Measurements from ENCODE around the gene CDK14.

Gene CDK14

DNA sequence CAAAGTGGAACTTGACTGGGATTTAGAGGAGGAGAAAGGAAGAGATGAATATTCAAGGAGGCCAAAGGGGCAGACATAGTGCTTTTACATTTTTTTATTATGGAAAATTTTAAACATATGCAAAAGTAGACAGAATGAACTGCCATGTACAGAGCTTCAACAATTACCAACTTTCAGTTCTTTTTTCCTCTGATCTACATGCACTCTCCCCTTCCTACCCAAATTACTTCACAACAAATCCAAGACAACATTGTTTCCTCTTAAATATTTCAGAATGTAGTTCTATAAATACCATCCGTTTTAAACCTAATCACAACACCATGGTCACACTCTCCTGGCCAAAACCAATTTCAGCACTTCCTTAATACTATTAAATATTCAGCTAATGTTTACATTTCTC lies 584.6 kb downstream of the CDK14 start:
- TF ChIP-seq POLR2A (IDR thresholded peaks at IDR 0.05; ENCODE audit: low read depth, low read length) (no peak), POLR2AphosphoS5 (IDR thresholded peaks at IDR 0.05; ENCODE audit: low read depth, low read length) (no peak), TAF1 (IDR thresholded peaks at IDR 0.05; ENCODE audit: borderline replicate concordance, low read depth, low read length) (no peak)
- DNase-seq (ENCODE audit: insufficient read length) (no peak), FAIRE-seq (no peak)

DNA sequence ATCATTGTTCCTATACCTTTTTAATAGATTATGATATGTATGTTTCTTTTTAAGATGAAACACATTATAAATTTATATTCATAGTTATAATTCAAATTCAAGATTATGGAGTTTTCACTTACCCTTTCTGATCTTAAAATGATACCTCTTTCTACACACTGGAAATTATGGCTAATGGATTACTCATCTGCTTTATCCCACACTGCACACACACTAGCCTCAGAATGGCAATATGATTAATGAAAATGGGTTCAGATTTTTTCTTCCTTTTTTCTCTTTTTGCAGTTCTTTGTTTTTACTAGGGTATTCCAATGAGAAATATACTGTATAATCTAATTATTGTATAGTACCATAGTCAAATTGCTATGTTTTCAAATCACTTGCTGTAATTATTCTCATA lies 585.8 kb downstream of the CDK14 start:
- FAIRE-seq (no peak), DNase-seq (ENCODE audit: insufficient read length) (no peak)
- TF ChIP-seq TAF1 (IDR thresholded peaks at IDR 0.05; ENCODE audit: borderline replicate concordance, low read depth, low read length) (no peak), POLR2A (IDR thresholded peaks at IDR 0.05; ENCODE audit: low read depth, low read length) (no peak), POLR2AphosphoS5 (IDR thresholded peaks at IDR 0.05; ENCODE audit: low read depth, low read length) (no peak)

DNA sequence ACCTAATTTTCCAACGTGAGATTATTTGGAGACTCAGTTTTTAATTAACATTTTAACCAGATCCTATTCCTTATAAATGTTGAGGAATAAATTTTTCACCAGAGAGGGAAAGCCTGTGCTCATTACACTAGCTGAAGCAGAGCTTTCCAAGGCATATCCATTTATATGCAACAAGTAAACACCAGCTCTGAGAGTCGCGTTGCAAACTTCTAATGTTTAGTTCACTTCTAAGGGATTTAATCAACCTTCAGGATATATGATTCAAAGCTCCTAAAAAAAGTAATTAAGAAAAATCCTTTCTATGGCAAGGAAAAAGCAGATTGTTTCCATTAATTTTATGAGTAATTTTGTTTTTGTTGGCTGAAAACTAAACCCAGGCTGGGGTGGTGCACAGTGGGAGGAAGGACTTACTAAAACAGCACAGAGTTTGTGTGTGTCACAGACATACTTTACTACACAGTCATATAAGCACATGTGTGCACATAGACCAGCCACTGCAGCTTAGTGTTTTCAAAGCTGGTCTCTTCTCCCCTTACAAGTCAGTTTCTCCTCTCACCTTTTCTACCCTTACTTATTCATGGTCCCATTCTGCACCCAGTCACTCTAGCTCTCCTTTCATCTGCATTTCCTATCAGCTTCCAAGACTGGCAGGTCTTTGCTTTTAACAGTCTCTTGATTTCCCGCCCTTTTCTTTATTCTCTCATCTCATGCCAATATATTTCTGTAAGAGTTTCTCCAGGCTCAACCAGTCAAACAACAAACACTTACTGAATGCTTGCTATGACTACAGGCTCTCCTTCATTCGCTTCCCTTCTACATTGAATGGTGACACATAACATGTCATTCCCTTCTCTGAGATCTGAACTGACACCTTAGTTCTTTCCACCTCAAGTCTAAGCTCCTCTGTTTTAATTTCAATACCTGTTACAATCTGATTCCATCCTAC lies 587.0 kb downstream of the CDK14 start:
- no peak for TF ChIP-seq POLR2A (IDR thresholded peaks at IDR 0.05; ENCODE audit: low read depth, low read length)
- TF ChIP-seq POLR2AphosphoS5 (IDR thresholded peaks at IDR 0.05; ENCODE audit: low read depth, low read length): no peak
- TF ChIP-seq TAF1 (IDR thresholded peaks at IDR 0.05; ENCODE audit: borderline replicate concordance, low read depth, low read length): no peak
- DNase-seq (ENCODE audit: insufficient read length) (no peak), FAIRE-seq (no peak)

DNA sequence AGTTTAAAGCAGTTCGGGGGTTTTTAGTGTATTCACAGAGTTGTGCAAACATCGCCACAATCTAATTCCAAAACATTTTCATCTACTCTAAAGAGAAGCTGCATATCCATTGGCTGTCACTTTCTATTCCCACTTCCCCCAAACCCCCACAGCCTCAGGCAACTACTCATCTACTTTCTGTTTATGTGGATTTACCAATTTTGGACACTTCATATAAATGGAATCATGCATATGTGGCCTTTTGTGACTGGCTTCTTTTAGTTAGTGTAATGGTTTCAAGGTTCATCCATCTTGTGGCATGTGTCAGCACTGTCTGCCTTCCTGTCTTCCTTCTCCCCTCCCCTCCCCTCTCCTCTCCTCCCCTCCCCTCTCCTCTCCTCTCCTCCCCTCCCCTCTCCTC lies 589.6 kb downstream of the CDK14 start:
- TF ChIP-seq POLR2A (IDR thresholded peaks at IDR 0.05; ENCODE audit: low read depth, low read length) (no peak), POLR2AphosphoS5 (IDR thresholded peaks at IDR 0.05; ENCODE audit: low read depth, low read length) (no peak), TAF1 (IDR thresholded peaks at IDR 0.05; ENCODE audit: borderline replicate concordance, low read depth, low read length) (no peak)
- no peak for DNase-seq (ENCODE audit: insufficient read length)
- FAIRE-seq: no peak

DNA sequence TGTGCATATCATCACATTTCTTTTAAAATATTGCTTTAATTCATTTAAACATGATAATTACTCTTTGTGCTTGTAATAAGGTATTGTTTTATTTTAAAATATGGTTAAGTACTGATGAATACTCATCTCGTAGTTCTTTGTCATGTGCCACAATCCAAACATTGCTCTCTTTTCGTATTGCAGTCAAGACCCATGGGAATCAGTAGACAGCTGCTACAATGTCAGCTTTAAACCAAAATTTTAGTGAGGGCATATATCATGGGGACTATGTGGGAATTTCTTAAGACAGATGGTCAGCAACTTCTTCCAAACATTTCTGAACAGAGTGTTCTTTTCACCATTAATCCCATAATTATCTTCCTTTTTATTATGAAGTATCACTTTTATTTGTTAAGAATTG lies 590.9 kb downstream of the CDK14 start:
- no peak for DNase-seq (ENCODE audit: insufficient read length)
- FAIRE-seq: no peak
- TF ChIP-seq POLR2AphosphoS5 (IDR thresholded peaks at IDR 0.05; ENCODE audit: low read depth, low read length): no peak
- no peak for TF ChIP-seq TAF1 (IDR thresholded peaks at IDR 0.05; ENCODE audit: borderline replicate concordance, low read depth, low read length)
- TF ChIP-seq POLR2A (IDR thresholded peaks at IDR 0.05; ENCODE audit: low read depth, low read length): no peak

DNA sequence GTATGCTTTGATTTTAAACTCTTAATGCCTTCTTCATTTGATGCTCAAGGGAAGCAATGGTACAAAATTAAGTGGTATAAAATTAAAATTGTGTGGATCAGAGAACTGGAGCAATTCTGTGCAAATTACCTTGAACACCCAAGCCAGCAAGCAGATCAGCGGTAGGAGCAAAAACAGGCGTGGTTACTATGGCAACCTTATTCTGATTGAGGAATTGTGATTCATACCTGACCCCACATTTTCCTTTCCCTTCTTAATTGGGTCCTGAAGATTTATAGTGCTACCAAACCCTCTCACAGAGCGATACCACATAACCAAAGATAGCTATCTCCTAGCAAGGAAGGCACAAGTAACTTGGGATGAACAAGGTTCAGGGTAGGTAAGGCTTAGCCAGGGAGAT lies 595.6 kb downstream of the CDK14 start:
- no peak for DNase-seq (ENCODE audit: insufficient read length)
- FAIRE-seq: no peak
- TF ChIP-seq POLR2AphosphoS5 (IDR thresholded peaks at IDR 0.05; ENCODE audit: low read depth, low read length) (no peak), POLR2A (IDR thresholded peaks at IDR 0.05; ENCODE audit: low read depth, low read length) (no peak), TAF1 (IDR thresholded peaks at IDR 0.05; ENCODE audit: borderline replicate concordance, low read depth, low read length) (no peak)

DNA sequence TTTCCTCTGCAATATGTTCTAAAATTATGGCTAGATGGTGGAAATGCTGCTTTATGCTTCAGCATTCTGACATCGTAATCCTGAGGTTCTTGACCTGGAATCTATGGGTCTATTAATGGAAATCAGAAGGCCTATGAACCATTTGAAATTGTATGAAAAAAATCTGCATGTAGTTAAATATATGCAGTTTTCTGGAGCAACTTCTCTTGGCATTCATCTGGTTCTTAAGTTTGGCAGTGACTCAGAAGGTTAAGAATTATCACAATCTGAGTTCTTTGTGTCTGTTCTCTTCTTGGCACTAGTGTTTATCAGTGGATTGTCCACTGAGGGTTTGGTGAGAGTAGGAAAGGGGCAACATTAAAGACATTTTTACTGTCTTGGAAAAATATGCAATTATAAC lies 597.0 kb downstream of the CDK14 start:
- TF ChIP-seq POLR2AphosphoS5 (IDR thresholded peaks at IDR 0.05; ENCODE audit: low read depth, low read length) (no peak), POLR2A (IDR thresholded peaks at IDR 0.05; ENCODE audit: low read depth, low read length) (no peak), TAF1 (IDR thresholded peaks at IDR 0.05; ENCODE audit: borderline replicate concordance, low read depth, low read length) (no peak)
- FAIRE-seq (no peak), DNase-seq (ENCODE audit: insufficient read length) (no peak)

DNA sequence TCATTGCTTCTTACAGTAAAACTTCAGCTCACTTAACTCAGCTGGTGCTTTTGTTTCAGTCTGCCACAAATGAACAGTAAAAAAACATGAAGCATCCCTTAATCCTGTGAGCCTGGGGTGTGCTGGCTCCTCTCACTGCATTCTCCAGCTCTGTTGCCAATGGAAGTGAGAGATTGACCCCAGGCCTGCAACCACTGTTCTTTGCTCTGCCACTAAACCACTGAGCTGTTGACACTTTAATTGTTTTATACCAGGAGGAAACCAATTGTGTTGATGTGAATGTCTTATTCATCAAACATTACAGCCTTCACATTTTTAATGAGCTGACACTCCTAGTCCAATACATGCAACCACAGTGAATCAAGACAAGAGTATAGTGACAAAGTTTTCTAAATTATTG lies 598.7 kb downstream of the CDK14 start:
- DNase-seq (ENCODE audit: insufficient read length) (no peak), FAIRE-seq (no peak)
- no peak for TF ChIP-seq POLR2A (IDR thresholded peaks at IDR 0.05; ENCODE audit: low read depth, low read length)
- TF ChIP-seq POLR2AphosphoS5 (IDR thresholded peaks at IDR 0.05; ENCODE audit: low read depth, low read length): no peak
- TF ChIP-seq TAF1 (IDR thresholded peaks at IDR 0.05; ENCODE audit: borderline replicate concordance, low read depth, low read length): no peak

DNA sequence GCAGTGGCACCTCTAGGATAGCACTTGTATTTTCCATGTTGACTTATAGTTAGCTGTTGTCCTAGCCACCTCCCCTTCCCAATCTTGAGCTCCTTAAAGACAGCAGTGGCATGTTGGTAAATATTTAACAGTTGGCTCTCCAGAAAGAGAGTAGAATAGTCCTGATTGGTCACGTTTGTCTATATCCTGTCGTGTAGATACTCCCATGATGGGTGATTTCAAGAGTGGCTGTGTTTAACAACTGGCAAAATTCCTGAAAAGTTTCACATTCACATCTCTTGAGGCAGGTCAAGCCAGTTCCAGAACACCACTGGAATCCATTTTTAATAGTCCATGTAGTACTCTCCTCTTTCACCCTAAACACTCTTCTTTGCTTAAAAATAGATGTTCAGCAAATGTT lies 599.9 kb downstream of the CDK14 start:
- FAIRE-seq: no peak

DNA sequence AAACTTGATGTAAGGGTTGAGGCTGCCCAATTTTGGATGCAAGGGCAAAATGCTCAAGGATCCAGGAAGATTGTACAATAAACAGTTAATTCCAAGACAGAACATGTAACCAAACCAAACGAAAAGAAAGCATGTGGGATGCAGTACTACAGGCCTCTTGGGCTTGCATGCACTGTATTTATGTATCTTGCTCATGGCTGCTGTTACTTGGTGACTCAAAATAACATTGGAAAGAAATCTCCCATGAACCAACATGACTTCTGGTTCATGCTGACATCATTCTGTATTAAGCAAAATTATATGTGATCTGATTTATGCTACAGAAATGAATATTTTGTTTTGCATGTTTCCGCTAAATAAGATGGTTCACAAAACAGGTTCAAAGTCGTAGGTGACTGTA lies 602.2 kb downstream of the CDK14 start:
- TF ChIP-seq POLR2AphosphoS5 (IDR thresholded peaks at IDR 0.05; ENCODE audit: low read depth, low read length): no peak
- no peak for TF ChIP-seq TAF1 (IDR thresholded peaks at IDR 0.05; ENCODE audit: borderline replicate concordance, low read depth, low read length)
- no peak for TF ChIP-seq POLR2A (IDR thresholded peaks at IDR 0.05; ENCODE audit: low read depth, low read length)
- DNase-seq (ENCODE audit: insufficient read length) (no peak), FAIRE-seq (no peak)

More for the DNA sequence above, 599.9 kb downstream of the CDK14 start:
- TF ChIP-seq POLR2A (IDR thresholded peaks at IDR 0.05; ENCODE audit: low read depth, low read length) (no peak), POLR2AphosphoS5 (IDR thresholded peaks at IDR 0.05; ENCODE audit: low read depth, low read length) (no peak), TAF1 (IDR thresholded peaks at IDR 0.05; ENCODE audit: borderline replicate concordance, low read depth, low read length) (no peak)
- DNase-seq (ENCODE audit: insufficient read length): no peak

DNA sequence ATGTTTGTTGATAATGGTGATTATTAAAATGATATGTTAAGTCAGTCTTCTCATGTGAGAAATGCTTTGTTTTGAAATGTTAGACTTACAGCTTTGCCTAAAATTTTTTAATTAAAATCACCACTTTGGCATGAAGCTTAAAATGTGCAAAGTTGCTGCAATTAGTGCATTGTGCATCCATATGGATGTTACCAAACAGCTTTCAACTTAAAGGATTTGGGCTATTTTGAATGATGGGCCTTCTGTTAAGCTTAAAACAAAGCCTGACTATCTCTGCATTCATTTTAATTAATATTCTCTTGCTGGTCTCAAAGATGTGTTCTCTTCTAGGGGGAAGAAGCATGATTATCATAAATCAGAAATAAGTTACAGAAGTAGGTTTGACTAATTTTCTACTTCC lies 603.5 kb downstream of the CDK14 start:
- DNase-seq (ENCODE audit: insufficient read length): no peak
- TF ChIP-seq POLR2A (IDR thresholded peaks at IDR 0.05; ENCODE audit: low read depth, low read length): no peak
- no peak for TF ChIP-seq POLR2AphosphoS5 (IDR thresholded peaks at IDR 0.05; ENCODE audit: low read depth, low read length)
- TF ChIP-seq TAF1 (IDR thresholded peaks at IDR 0.05; ENCODE audit: borderline replicate concordance, low read depth, low read length): no peak
- no peak for FAIRE-seq

DNA sequence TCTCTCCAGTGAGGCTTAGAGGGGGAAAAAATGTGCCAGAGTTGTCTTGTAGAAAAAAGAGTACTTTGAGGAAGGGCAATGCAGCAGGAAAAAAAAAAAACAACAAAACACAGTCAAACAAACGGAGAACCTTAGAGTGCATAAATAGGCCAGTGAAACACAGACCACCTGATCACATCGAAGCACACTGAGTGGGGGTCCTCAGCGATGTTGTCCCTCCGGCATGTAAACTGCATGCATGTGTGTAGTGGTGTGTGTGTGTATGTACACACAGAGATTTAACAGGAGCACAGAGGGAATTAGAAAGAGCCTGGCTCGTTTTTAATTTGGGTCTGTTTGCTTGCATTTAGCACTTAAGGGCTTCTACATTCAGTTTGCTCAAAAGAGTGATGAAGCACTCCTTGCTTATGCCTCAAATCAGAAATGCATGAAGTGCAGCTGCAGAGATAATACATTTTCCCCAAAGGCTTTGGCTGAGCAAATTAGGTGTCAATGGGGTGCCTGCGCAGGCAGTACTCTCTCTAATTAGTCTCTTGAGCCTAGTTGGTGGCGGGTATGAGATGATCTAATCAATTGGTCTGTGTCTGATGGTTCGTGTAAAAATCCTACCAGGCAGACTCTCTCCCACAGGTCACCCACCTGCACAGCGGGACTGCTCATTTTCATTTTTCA lies 605.5 kb downstream of the CDK14 start:
- TF ChIP-seq TAF1 (IDR thresholded peaks at IDR 0.05; ENCODE audit: borderline replicate concordance, low read depth, low read length) (no peak), POLR2AphosphoS5 (IDR thresholded peaks at IDR 0.05; ENCODE audit: low read depth, low read length) (no peak), POLR2A (IDR thresholded peaks at IDR 0.05; ENCODE audit: low read depth, low read length) (no peak)
- FAIRE-seq (no peak), DNase-seq (ENCODE audit: insufficient read length) (no peak)
